HEK293 (cell line): ENCODE measurements around the gene CSNK1G1.

ENCODE experiments used
- KLF1 ChIP-seq: fragments of 450-650 bp; formaldehyde crosslinking; IDR thresholded peaks from 2 replicates; pipeline ENCODE4 v1.5.1; 2016; ENCODE audit warnings: missing biosample characterization, missing genetic modification characterization
- KLF8 ChIP-seq: fragments of 450-650 bp; formaldehyde crosslinking; IDR thresholded peaks from 2 replicates; pipeline ENCODE4 v1.5.1; 2016; ENCODE audit warnings: missing biosample characterization, missing genetic modification characterization
- OSR2 ChIP-seq: fragments of 450-650 bp; formaldehyde crosslinking; IDR thresholded peaks from 2 replicates; pipeline ENCODE4 v1.5.1; 2016; ENCODE audit warnings: missing biosample characterization, missing genetic modification characterization
- REST ChIP-seq: fragments of 450-650 bp; formaldehyde crosslinking; IDR thresholded peaks from 2 replicates; pipeline ENCODE4 v1.5.1; 2016; ENCODE audit warnings: missing biosample characterization, missing genetic modification characterization
- SP7 ChIP-seq: fragments of 450-650 bp; formaldehyde crosslinking; IDR thresholded peaks from 2 replicates; pipeline ENCODE4 v1.5.1; 2016; ENCODE audit warnings: missing biosample characterization, missing genetic modification characterization
- ZBTB11 ChIP-seq: fragments of 450-650 bp; formaldehyde crosslinking; conservative IDR thresholded peaks from 2 replicates; pipeline ENCODE4 v1.5.1; 2016; ENCODE audit warnings: low read depth, missing biosample characterization, missing genetic modification characterization
- ZBTB7A ChIP-seq: fragments of 450-650 bp; formaldehyde crosslinking; IDR thresholded peaks from 2 replicates; pipeline ENCODE4 v1.5.1; 2016; ENCODE audit warnings: low read depth, missing biosample characterization, missing genetic modification characterization
- ZNF335 ChIP-seq: fragments of 450-650 bp; formaldehyde crosslinking; conservative IDR thresholded peaks from 2 replicates; pipeline ENCODE4 v1.5.1; 2016; ENCODE audit warnings: missing biosample characterization, missing genetic modification characterization
- ZNF654 ChIP-seq: fragments of 450-650 bp; formaldehyde crosslinking; IDR thresholded peaks from 2 replicates; pipeline ENCODE4 v1.5.1; 2016; ENCODE audit warnings: low read depth, missing biosample characterization, missing genetic modification characterization
- ZNF692 ChIP-seq: fragments of 450-650 bp; formaldehyde crosslinking; IDR thresholded peaks from 2 replicates; pipeline ENCODE4 v1.5.1; 2016; ENCODE audit warnings: missing biosample characterization, missing genetic modification characterization
- ZSCAN5A ChIP-seq: fragments of 450-650 bp; formaldehyde crosslinking; IDR thresholded peaks from 2 replicates; pipeline ENCODE4 v1.5.1; 2016; ENCODE audit warnings: missing biosample characterization, missing genetic modification characterization
- ZXDB ChIP-seq: fragments of 450-650 bp; formaldehyde crosslinking; IDR thresholded peaks from 2 replicates; pipeline ENCODE4 v1.5.1; 2016; ENCODE audit warnings: missing biosample characterization, missing genetic modification characterization
- TF ChIP-seq, protein P1 (sequence below): fragments of 450-650 bp; formaldehyde crosslinking; IDR thresholded peaks from 2 replicates; pipeline ENCODE4 v1.5.1; 2017; ENCODE audit warnings: missing biosample characterization, missing genetic modification characterization
- TF ChIP-seq, protein P2 (sequence below): fragments of 450-650 bp; formaldehyde crosslinking; IDR thresholded peaks from 2 replicates; pipeline ENCODE4 v1.5.1; 2017; ENCODE audit warnings: missing biosample characterization, missing genetic modification characterization
- TF ChIP-seq, protein P3 (sequence below): fragments of 450-650 bp; formaldehyde crosslinking; IDR thresholded peaks from 2 replicates; pipeline ENCODE4 v1.5.1; 2016; ENCODE audit warnings: missing biosample characterization, missing genetic modification characterization
- TF ChIP-seq, protein P4 (sequence below): fragments of 450-650 bp; formaldehyde crosslinking; IDR thresholded peaks from 2 replicates; pipeline ENCODE4 v1.5.1; 2017; ENCODE audit warnings: missing biosample characterization, missing genetic modification characterization
- TF ChIP-seq, protein P5 (sequence below): fragments of 450-650 bp; formaldehyde crosslinking; optimal IDR thresholded peaks from 2 replicates; pipeline ENCODE3; 2016; ENCODE audit warnings: missing biosample characterization, mild to moderate bottlenecking, missing genetic modification characterization

CSNK1G1 gene

GRCh38 chr15:64355944-64356709 is at the start of gene CSNK1G1 (continued):
- TF ChIP-seq, protein P1, sequence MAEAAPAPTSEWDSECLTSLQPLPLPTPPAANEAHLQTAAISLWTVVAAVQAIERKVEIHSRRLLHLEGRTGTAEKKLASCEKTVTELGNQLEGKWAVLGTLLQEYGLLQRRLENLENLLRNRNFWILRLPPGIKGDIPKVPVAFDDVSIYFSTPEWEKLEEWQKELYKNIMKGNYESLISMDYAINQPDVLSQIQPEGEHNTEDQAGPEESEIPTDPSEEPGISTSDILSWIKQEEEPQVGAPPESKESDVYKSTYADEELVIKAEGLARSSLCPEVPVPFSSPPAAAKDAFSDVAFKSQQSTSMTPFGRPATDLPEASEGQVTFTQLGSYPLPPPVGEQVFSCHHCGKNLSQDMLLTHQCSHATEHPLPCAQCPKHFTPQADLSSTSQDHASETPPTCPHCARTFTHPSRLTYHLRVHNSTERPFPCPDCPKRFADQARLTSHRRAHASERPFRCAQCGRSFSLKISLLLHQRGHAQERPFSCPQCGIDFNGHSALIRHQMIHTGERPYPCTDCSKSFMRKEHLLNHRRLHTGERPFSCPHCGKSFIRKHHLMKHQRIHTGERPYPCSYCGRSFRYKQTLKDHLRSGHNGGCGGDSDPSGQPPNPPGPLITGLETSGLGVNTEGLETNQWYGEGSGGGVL = peak; percentile 95
- peak; percentile 41; the same call in 1 of the 2 replicates for TF ChIP-seq ZXDB (tag by site-specific recombination)
- TF ChIP-seq ZSCAN5A = no peak
- TF ChIP-seq, protein P2, sequence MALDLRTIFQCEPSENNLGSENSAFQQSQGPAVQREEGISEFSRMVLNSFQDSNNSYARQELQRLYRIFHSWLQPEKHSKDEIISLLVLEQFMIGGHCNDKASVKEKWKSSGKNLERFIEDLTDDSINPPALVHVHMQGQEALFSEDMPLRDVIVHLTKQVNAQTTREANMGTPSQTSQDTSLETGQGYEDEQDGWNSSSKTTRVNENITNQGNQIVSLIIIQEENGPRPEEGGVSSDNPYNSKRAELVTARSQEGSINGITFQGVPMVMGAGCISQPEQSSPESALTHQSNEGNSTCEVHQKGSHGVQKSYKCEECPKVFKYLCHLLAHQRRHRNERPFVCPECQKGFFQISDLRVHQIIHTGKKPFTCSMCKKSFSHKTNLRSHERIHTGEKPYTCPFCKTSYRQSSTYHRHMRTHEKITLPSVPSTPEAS (tag by site-specific recombination) = no peak
- TF ChIP-seq ZNF692 (tag by site-specific recombination) = 0 out of 2 replicates have a peak, but pooled peaks have one; percentile 11
- TF ChIP-seq OSR2 = peak; percentile 60
- peak; percentile 62 for TF ChIP-seq KLF1
- TF ChIP-seq, protein P3, sequence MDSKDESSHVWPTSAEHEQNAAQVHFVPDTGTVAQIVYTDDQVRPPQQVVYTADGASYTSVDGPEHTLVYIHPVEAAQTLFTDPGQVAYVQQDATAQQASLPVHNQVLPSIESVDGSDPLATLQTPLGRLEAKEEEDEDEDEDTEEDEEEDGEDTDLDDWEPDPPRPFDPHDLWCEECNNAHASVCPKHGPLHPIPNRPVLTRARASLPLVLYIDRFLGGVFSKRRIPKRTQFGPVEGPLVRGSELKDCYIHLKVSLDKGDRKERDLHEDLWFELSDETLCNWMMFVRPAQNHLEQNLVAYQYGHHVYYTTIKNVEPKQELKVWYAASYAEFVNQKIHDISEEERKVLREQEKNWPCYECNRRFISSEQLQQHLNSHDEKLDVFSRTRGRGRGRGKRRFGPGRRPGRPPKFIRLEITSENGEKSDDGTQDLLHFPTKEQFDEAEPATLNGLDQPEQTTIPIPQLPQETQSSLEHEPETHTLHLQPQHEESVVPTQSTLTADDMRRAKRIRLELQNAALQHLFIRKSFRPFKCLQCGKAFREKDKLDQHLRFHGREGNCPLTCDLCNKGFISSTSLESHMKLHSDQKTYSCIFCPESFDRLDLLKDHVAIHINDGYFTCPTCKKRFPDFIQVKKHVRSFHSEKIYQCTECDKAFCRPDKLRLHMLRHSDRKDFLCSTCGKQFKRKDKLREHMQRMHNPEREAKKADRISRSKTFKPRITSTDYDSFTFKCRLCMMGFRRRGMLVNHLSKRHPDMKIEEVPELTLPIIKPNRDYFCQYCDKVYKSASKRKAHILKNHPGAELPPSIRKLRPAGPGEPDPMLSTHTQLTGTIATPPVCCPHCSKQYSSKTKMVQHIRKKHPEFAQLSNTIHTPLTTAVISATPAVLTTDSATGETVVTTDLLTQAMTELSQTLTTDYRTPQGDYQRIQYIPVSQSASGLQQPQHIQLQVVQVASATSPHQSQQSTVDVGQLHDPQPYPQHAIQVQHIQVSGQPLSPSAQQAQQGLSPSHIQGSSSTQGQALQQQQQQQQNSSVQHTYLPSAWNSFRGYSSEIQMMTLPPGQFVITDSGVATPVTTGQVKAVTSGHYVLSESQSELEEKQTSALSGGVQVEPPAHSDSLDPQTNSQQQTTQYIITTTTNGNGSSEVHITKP (tag by site-specific recombination) = peak; percentile 38; the same call in 1 of the 2 replicates
- TF ChIP-seq ZBTB11 = peak; percentile 93
- TF ChIP-seq KLF8 (tag by site-specific recombination) = peak; percentile 83
- TF ChIP-seq, protein P4, sequence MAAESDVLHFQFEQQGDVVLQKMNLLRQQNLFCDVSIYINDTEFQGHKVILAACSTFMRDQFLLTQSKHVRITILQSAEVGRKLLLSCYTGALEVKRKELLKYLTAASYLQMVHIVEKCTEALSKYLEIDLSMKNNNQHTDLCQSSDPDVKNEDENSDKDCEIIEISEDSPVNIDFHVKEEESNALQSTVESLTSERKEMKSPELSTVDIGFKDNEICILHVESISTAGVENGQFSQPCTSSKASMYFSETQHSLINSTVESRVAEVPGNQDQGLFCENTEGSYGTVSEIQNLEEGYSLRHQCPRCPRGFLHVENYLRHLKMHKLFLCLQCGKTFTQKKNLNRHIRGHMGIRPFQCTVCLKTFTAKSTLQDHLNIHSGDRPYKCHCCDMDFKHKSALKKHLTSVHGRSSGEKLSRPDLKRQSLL = peak; percentile 90
- peak; percentile 62 for TF ChIP-seq ZNF654 (tag by site-specific recombination)
- TF ChIP-seq ZNF335 (tag by site-specific recombination) = peak; percentile 81
- TF ChIP-seq REST (tag by site-specific recombination) = no peak
- TF ChIP-seq ZBTB7A (tag by site-specific recombination) = no peak
- TF ChIP-seq, protein P5, sequence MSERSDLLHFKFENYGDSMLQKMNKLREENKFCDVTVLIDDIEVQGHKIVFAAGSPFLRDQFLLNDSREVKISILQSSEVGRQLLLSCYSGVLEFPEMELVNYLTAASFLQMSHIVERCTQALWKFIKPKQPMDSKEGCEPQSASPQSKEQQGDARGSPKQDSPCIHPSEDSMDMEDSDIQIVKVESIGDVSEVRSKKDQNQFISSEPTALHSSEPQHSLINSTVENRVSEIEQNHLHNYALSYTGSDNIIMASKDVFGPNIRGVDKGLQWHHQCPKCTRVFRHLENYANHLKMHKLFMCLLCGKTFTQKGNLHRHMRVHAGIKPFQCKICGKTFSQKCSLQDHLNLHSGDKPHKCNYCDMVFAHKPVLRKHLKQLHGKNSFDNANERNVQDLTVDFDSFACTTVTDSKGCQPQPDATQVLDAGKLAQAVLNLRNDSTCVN (tag by site-specific recombination) = peak; percentile 22
- 0 out of 2 replicates have a peak, but pooled peaks have one; percentile 13 for TF ChIP-seq SP7
